K562 treated with DMSO at 1 percent for 4 hours (cell line): ENCODE results near the gene ZNF287. TPM values are rescaled to one million over a fixed set of nuclear protein-coding genes. Genes with fewer than 3 reads are reported as not detected.

Source experiments
- total RNA-seq: library from RNA; unstranded; fragments of 300-600 nt; gene quantifications from 2 replicates; pipeline ENCODE4 v1.2.3, GENCODE V29; 2022; ENCODE audit not compliant: insufficient read depth

Gene ZNF287
- not detected in 2 replicates for total RNA-seq

DNA sequence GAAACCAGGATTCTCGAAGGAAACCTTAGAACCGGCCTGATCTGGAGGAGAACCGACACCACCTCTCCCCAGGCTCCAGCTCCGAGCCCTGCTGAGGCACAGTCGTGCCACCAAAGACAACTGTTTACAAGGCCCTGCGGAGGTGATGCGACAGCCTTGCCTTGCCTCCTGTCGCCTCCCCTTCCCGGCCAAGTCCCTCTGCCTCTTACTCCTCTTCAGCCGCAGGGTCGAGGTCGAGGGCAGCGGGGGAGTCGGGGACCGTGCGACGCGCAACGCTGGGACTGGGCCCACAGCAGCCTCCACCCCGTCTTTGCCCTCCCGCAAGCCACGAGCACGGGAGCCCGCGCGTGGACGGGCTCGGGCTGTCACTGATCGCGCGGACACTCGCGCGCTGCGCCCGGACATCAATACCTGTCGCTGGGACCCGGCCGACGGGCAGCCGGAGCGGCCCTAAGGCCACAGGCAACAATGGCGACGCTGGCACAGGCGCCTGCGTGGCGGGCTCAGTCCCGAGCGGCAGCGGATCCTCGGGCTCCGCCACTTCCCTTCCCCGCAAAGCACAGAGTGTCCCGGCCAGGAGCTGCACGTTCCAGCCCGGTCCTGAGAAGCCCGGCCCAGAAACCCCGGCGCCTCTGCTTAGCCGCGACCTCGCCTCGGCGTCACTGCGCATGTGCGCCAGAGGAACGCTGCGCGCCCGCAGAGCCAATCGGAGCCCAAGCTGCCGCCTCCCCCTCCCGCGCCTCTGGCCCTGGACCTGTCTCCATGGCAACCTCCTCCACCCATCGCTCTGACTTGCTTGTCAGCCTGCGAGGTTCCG lies at the start of gene ZNF287:
TSS of gene ZNF287 (minus strand) at position 664 of the 817 bp plus-strand sequence. CDS start 1,473 bp downstream, outside the sequence.

Other genes with a start within 250 kb of the ZNF287 start
- 52.2 and 57.6 TPM in 2 replicates for gene CENPV, start 215.7 kb downstream of the ZNF287 start, total RNA-seq
- gene UBB, start 188.1 kb downstream of the ZNF287 start, total RNA-seq = 1,823 and 2,016 TPM in 2 replicates
- 103 and 108 TPM in 2 replicates for gene TRPV2, start 153.6 kb downstream of the ZNF287 start, total RNA-seq
- gene LRRC75A, start 77.0 kb downstream of the ZNF287 start, total RNA-seq = 0.18 TPM in 1 of 2 replicates, not detected in the other
- gene ZNF624, start 84.6 kb upstream of the ZNF287 start, total RNA-seq = 0.82 and 2.0 TPM in 2 replicates
- 0.98 and 1.1 TPM in 2 replicates for gene CCDC144A, start 121.0 kb upstream of the ZNF287 start, total RNA-seq